Transverse colon (tissue), 3 donors: ENCODE measurements around the gene OR2S2.

Experiments
- EP300 ChIP-seq: sonication (generic); formaldehyde crosslinking; IDR thresholded peaks from one replicate; pipeline ENCODE4 v1.6.1; 2017; ENCODE audit warnings: antibody characterized with exemption, low read depth
- TF ChIP-seq, protein P1 (sequence below), 5 experiments: fragments of 200-600 bp in 3 of 5; fragments of 450-650 bp in 2 of 5; sonication (generic) in 3 of 5; IDR thresholded peaks; 1 replicate in 2 of 5; 2 replicates in 3 of 5; pipeline ENCODE4 v1.5.1; 2016 to 2017; ENCODE audit warnings: antibody characterized with exemption in 5 of 5, inconsistent platforms in 3 of 5, mild to moderate bottlenecking in 2 of 5, moderate library complexity in 1 of 5

DNA sequence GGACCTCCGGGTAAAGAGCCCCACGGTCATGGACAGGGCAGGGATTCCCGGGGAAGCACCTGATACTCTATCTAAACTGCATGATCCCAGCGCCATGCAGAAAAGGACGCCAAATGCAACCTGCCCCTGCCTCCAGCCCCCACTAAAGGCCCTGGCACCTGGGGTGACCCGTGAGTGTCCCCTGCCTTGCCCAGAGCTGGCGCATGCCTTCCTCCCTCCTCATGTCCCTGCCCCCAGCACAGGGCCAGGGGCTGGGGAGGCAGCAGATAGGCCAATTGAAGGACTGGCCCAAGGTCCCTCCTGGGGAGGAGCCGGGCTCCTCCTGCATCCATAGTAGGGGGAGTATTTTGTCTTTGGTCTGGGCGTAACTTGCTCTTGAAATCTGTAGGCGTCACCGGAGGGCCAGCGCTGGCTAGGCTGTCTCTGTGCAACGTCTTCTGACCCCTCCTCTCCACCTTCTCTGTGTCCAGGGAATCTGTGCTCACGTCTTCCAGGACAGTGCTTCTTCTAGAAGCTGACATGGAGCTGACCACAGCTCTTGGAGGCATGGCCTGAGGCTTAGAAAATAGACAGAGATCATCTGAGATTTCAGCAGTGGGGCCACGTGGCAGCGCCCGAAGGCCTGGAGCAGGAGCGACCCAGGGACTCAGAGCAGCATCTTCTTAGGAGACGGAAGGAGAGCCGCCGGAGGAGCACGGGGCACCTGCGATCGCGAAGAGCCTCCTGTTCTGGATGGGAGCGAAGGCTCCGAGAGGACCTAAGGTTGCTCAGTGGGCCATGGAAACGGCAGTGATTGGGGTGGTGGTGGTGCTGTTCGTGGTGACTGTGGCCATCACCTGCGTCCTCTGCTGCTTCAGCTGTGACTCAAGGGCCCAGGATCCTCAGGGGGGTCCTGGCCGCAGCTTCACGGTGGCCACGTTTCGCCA, 48.0 kb downstream of the OR2S2 start:
- TF ChIP-seq, protein P1, sequence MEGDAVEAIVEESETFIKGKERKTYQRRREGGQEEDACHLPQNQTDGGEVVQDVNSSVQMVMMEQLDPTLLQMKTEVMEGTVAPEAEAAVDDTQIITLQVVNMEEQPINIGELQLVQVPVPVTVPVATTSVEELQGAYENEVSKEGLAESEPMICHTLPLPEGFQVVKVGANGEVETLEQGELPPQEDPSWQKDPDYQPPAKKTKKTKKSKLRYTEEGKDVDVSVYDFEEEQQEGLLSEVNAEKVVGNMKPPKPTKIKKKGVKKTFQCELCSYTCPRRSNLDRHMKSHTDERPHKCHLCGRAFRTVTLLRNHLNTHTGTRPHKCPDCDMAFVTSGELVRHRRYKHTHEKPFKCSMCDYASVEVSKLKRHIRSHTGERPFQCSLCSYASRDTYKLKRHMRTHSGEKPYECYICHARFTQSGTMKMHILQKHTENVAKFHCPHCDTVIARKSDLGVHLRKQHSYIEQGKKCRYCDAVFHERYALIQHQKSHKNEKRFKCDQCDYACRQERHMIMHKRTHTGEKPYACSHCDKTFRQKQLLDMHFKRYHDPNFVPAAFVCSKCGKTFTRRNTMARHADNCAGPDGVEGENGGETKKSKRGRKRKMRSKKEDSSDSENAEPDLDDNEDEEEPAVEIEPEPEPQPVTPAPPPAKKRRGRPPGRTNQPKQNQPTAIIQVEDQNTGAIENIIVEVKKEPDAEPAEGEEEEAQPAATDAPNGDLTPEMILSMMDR (IDR thresholded peaks at IDR 0.05), result no peak
- no peak for TF ChIP-seq EP300
